GM23338 (cell line): ENCODE measurements around the gene GSC2. TPM values are rescaled to one million over a fixed set of nuclear protein-coding genes. Genes with fewer than 3 reads are reported as not detected.

ENCODE experiments used
- ATAC-seq: fragments of 200-7000 bp; cut with Tn5 transposase; 3 replicates; pipeline ENCODE4 v1.9.1; 2020
- DNase-seq: peaks from one replicate; pipeline ENCODE4 v3.0.0-alpha.2; 2015; ENCODE audit warnings: low spot score
- H2AFZ ChIP-seq: fragments of 200-600 bp; sonication (generic); 2 replicates; pipeline ENCODE4 v1.8.0; 2016; ENCODE audit warnings: antibody characterized with exemption, mild to moderate bottlenecking, moderate library complexity
- H3F3A ChIP-seq: fragments of 200-600 bp; sonication (generic); replicated peaks from 2 replicates; pipeline ENCODE4 v1.8.0; 2017; ENCODE audit warnings: antibody characterized with exemption, mixed run types, low read depth
- H3K27ac ChIP-seq: fragments of 200-600 bp; sonication (generic); 2 replicates; pipeline ENCODE4 v1.6.1; 2016; ENCODE audit warnings: low read depth
- H3K27me3 ChIP-seq: fragments of 200-600 bp; sonication (generic); 2 replicates; pipeline ENCODE4 v1.8.0; 2016; ENCODE audit warnings: mild to moderate bottlenecking, mixed run types, moderate library complexity; ENCODE audit not compliant: insufficient read depth
- H3K36me3 ChIP-seq: fragments of 200-600 bp; sonication (generic); 2 replicates; pipeline ENCODE4 v1.8.0; 2016; ENCODE audit warnings: mild to moderate bottlenecking; ENCODE audit not compliant: insufficient read depth
- H3K4me1 ChIP-seq: fragments of 200-600 bp; sonication (generic); 2 replicates; pipeline ENCODE4 v1.8.0; 2016; ENCODE audit warnings: mild to moderate bottlenecking, moderate library complexity; ENCODE audit not compliant: insufficient read depth
- H3K4me2 ChIP-seq: fragments of 200-600 bp; sonication (generic); 2 replicates; pipeline ENCODE4 v1.7.1; 2017; ENCODE audit warnings: mixed run types
- H3K4me3 ChIP-seq: fragments of 200-600 bp; sonication (generic); 2 replicates; pipeline ENCODE4 v1.6.1; 2016; ENCODE audit warnings: mixed run types
- H3K79me2 ChIP-seq: fragments of 200-600 bp; sonication (generic); replicated peaks from 2 replicates; pipeline ENCODE4 v1.8.0; 2017; ENCODE audit warnings: mild to moderate bottlenecking; ENCODE audit not compliant: insufficient read depth
- H3K9me2 ChIP-seq: fragments of 200-600 bp; sonication (generic); 2 replicates; pipeline ENCODE4 v1.8.0; 2017; ENCODE audit not compliant: insufficient read depth
- H4K20me1 ChIP-seq: fragments of 200-600 bp; sonication (generic); replicated peaks from 2 replicates; pipeline ENCODE4 v1.8.0; 2017; ENCODE audit warnings: mild to moderate bottlenecking; ENCODE audit not compliant: insufficient read depth
- H3K27ac Mint-ChIP-seq: 2 replicates; pipeline ENCODE4 v1.8.0; 2020; ENCODE audit warnings: inconsistent platforms, mild to moderate bottlenecking, moderate library complexity, mixed read lengths
- H3K27me3 Mint-ChIP-seq: 3 replicates; pipeline ENCODE4 v1.8.0; 2022; ENCODE audit warnings: low read depth, mild to moderate bottlenecking, moderate library complexity, mixed read lengths, inconsistent platforms; ENCODE audit not compliant: insufficient read depth, poor library complexity
- H3K36me3 Mint-ChIP-seq: 3 replicates; pipeline ENCODE4 v1.8.0; 2021; ENCODE audit warnings: low read depth, mild to moderate bottlenecking, inconsistent platforms, moderate library complexity, mixed read lengths
- H3K4me1 Mint-ChIP-seq: 3 replicates; pipeline ENCODE4 v1.8.0; 2020; ENCODE audit warnings: mild to moderate bottlenecking, inconsistent platforms, mixed read lengths
- H3K4me3 Mint-ChIP-seq: 3 replicates; pipeline ENCODE4 v1.8.0; 2021; ENCODE audit warnings: moderate library complexity, mild to moderate bottlenecking, inconsistent platforms, mixed read lengths
- H3K9me3 Mint-ChIP-seq: 3 replicates; pipeline ENCODE4 v1.8.0; 2020; ENCODE audit warnings: moderate library complexity, mild to moderate bottlenecking, inconsistent platforms, mixed read lengths
- JUNB ChIP-seq: IDR thresholded peaks from one replicate; pipeline ENCODE4 v1.6.1; 2016; ENCODE audit warnings: antibody characterized with exemption; ENCODE audit not compliant: unreplicated experiment
- NANOG ChIP-seq: IDR thresholded peaks from 2 replicates; pipeline ENCODE4 v1.6.1; 2016; ENCODE audit warnings: antibody characterized with exemption, borderline replicate concordance
- ZNF114 ChIP-seq: fragments of 250-450 bp; sonication (Bioruptor Pico); IDR thresholded peaks from 2 replicates; pipeline ENCODE4 v1.5.0; 2020; ENCODE audit warnings: mild to moderate bottlenecking, moderate library complexity
- ZNF331 ChIP-seq: fragments of 250-450 bp; sonication (Bioruptor Pico); IDR thresholded peaks from 2 replicates; pipeline ENCODE4 v1.5.0; 2020; ENCODE audit warnings: low read depth, mild to moderate bottlenecking, moderate library complexity
- ZNF462 ChIP-seq: fragments of 250-450 bp; sonication (Bioruptor Pico); IDR thresholded peaks from 2 replicates; pipeline ENCODE4 v1.5.0; 2020; ENCODE audit warnings: mild to moderate bottlenecking, moderate library complexity
- polyA plus RNA-seq: library from polyadenylated mRNA; unstranded; fragments of >200 nt; fragmentation: Nextera tagmentation; extraction: Ambion mirVana; gene quantifications from 2 replicates; pipeline ENCODE4 v1.2.1, GENCODE V29; 2016
- total RNA-seq: library from RNA; depleted of rRNA; stranded (reverse); fragments of >200 nt; shearing (Covaris generic); gene quantifications from 2 replicates; pipeline ENCODE4 v1.2.3, GENCODE V29; 2014

GSC2 gene
- total and polyA plus RNA-seq, 2 experiments from 2014 or later, result not detected

GRCh38 chr22:19133561-19133960, 16.5 kb downstream of the GSC2 start (continued):
- TF ChIP-seq ZNF462 (CRISPR knock-in tag), result no peak
- TF ChIP-seq ZNF331 (CRISPR knock-in tag), result no peak

GRCh38 chr22:19132693-19133400, 17.2 kb downstream of the GSC2 start:
- no peaks in the 10 kb centered on the region for H3K4me1 ChIP-seq
- Mint-ChIP-seq H3K27me3 (peaks cover 16% of the 10 kb centered on the region), H3K27ac (no peak overlapping the region), H3K36me3 (peaks cover 36% of the 10 kb centered on the region), H3K4me1 (peaks cover 7% of the 10 kb centered on the region; the same call in 1 of the 3 replicates), H3K9me3 (no peaks in the 10 kb centered on the region), H3K4me3 (no peak overlapping the region)
- H3K4me3 ChIP-seq, result no peak overlapping the region
- H2AFZ ChIP-seq, result no peak overlapping the region
- no peaks in the 10 kb centered on the region for H3K36me3 ChIP-seq
- H3K79me2 ChIP-seq, result no peaks in the 10 kb centered on the region
- DNase-seq, result no peak
- no peak overlapping the region for H3K27ac ChIP-seq
- no peak for ATAC-seq
- no peak overlapping the region for H3K4me2 ChIP-seq
- no peaks in the 10 kb centered on the region for H3F3A ChIP-seq
- no peaks in the 10 kb centered on the region for H3K27me3 ChIP-seq
- no peaks in the 10 kb centered on the region for H4K20me1 ChIP-seq
- H3K9me2 ChIP-seq, result no peaks in the 10 kb centered on the region
- TF ChIP-seq ZNF462 (CRISPR knock-in tag), result no peak
- no peak for TF ChIP-seq JUNB
- no peak for TF ChIP-seq NANOG
- no peak for TF ChIP-seq ZNF114
